HG03280 (cell line): ENCODE results near the gene PDSS2.
A peak's percentile ranks its signal among the peaks of the same experiment; 100 is the strongest.
"Not testable (repeated sequence)": the region's sequence is repeated elsewhere in the genome, so short reads cannot be mapped to it uniquely, and the experiment has no call there.

Source experiments
- ATAC-seq: cut with Tn5 transposase; IDR thresholded peaks from one replicate; pipeline ENCODE4 v1.9.1; 2021; ENCODE audit warnings: mild to moderate bottlenecking, moderate library complexity; ENCODE audit not compliant: unreplicated experiment

PDSS2 gene

DNA sequence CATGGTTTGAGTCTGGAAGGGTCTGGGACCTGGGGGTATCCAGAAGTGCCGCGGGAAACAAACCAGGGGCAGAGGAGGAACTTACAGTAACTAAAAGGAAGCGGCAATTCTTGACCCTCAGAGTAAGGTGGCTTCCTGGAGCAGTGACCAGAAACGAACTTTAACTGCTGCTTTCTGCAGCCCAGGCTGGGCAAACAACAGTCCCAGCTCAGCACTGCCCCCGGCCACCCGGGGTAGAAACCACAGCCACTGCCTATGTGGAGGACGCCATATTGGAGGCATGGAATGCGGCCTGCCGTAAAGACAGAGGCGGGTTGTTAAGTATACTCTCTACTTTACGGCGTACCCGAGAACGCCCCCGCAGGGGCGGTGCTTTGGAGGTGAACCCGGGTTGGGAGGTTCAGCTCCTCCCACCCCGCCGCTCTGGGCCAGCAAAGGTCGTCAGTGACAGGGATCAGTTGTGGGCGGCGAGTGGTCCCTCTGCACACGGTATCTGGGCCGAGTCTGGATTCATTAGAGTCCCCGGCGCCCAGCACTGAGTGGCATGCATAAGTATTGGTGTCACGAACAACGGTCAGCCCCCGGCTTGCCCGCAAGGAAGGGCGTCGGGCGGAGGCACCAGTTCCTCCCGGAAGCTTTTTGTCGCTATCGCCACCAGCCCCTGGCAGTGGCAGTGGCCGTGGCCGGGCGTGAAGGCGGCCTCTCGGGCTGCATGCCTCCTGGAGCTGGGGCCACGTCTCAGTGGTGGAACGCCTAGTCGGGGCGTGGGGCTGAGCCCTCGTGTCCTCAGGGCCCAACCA lies at the start of gene PDSS2:
TSS of gene PDSS2 (minus strand) at position 282 of the 800 bp plus-strand sequence. CDS start at position 3, 279 bp downstream.
- peak; percentile 93 for ATAC-seq

DNA sequence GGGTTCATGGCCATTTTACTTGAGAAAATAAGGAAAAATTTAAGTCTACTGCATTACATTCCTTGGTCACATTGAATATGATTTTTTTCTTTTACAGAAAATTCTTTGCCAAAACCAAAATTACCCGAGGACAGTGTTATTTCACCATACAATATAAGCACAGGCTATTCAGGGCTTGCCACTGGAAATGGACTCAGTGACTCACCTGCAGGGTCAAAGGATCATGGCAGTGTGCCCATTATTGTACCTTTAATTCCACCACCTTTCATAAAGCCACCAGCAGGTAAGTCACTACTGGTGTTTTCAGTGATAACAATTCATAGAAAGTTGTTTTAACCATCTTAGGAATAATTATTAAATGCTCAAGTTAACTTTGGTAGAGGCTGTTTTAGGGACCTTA lies 46.8 kb upstream of the PDSS2 start:
- ATAC-seq: no peak

GRCh38 chr6:107504270-107505026 lies 45.1 kb upstream of the PDSS2 start:
- no peak for ATAC-seq

DNA sequence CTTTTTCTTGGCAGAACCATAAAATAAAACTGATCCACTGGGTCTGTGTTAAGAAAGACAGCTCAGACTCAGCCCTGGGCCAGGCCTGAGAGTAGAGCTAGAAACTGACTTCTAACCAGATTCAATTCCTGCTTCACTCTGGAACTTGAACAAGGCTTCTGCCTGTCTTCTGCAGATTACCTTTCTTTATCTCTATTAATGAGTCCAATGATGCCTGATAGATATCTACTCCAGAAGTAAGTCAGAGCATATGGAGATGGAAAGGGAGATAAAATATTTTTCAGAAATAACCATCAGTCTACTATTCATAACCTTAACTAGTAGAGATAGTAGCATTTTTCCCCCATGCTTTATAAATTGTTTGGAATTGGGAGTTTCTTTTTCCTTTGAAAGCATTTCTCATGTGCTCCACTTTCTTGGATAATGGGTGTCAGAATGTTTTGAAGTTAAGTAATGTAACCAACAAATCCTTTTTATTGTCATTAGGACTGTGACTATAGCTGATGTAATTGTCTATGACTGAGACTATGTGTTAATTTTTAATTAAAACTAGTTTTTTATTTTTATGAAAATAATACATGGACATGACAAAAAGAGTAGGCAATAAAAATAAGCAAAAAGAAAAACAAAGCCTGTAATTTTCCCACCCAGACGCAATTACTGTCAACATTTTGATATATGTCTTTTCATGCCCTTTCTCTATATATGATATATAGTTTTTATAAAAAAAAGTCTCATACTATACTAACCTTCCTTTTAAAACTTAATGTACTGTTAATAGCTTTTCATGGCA lies 37.7 kb upstream of the PDSS2 start:
- ATAC-seq: no peak

GRCh38 chr6:107495971-107496370 lies 36.6 kb upstream of the PDSS2 start:
- ATAC-seq: no peak

GRCh38 chr6:107495196-107495643 lies 35.9 kb upstream of the PDSS2 start:
- ATAC-seq: no peak

GRCh38 chr6:107493158-107494057 lies 34.0 kb upstream of the PDSS2 start:
- ATAC-seq: no peak

DNA sequence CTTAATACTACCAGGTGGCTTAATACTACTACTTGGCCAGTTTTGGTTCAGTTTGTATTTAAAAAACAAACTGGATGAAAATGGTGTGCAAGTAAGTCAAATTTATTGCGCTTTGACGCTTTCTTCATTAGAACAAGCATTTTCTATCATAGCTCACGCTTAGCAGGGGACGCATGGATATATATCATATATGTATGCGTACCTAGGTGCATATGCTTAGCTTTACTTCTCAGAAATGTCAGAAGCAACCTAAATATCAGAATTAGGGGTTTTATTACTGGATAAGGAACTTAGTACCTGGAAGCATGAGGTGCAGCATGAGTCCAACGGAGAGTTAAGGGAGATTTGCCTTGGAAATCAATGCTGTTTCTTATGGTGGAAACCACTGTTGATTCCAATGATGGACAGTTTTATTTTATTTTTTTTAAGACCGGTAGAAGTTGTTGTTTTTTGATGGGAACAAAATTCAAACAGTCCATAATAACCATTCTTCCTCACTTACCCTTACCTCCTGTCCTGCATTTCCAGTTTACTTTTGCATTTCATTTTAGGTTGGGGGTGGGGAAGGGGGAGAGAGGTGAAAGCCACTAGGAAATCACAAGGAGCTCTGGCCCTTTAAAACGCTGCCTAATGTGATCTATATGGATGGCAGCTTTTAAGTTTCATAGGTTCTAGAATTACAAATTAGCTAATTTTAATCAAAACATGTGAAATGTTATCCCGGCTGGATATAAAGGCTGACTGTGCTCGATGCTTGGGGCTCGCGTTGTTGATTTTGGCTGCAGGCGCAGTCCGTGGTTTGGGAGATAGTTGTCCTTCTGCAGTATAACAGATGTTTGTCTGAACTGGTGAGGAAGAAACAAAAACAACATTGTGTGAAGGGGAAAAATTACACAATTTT lies 32.6 kb upstream of the PDSS2 start:
- ATAC-seq: no peak

DNA sequence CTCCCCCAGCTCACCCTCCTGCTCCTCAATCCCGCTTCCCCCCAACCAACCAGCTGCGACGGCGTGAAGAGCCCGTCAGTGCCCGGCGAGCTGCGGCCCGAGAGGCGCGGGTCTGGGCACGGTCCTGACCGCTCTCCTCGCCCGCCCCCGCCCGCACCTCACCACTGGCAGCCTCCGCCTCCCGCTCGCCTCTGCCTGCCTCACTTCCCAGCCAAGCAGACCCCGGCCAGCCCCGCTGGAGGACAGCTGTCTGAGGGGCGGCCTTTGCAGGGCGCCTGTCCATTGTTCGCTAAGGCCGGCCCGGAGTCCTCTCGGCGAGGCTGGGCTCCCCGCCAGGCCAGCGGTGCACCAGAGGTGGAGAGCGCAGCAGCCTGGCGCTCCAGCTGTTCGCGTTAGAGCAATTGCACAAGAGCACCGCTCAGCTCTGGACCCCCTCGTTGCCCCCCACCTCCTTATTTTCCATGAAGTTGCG lies 31.8 kb upstream of the PDSS2 start:
- no peak for ATAC-seq

DNA sequence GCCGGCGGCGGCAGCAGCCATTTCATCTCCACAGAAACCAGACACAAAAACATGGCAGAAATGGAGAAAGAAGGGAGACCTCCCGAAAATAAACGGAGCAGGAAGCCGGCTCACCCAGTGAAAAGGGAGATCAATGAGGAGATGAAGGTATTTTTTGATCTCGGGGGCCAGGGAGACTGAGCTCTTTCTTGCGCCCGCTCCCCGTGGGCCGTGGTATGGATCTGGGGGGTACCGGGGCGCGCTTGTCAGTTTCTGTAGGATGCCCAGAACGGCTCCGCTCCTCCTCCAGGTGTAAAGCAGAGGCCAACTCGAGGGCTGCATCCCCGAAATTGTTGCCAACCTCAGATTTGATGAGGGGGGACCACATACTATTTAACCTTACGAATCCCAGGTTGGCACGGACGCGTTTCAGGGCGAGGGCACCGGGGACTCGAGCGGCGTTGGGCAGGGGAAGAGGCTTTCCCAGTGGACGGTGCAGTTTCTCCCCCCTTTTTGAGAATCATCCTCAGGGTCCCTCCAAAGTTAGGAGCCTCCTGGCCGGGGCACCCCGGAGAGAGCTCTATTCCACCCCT lies 31.3 kb upstream of the PDSS2 start:
- ATAC-seq: no peak

DNA sequence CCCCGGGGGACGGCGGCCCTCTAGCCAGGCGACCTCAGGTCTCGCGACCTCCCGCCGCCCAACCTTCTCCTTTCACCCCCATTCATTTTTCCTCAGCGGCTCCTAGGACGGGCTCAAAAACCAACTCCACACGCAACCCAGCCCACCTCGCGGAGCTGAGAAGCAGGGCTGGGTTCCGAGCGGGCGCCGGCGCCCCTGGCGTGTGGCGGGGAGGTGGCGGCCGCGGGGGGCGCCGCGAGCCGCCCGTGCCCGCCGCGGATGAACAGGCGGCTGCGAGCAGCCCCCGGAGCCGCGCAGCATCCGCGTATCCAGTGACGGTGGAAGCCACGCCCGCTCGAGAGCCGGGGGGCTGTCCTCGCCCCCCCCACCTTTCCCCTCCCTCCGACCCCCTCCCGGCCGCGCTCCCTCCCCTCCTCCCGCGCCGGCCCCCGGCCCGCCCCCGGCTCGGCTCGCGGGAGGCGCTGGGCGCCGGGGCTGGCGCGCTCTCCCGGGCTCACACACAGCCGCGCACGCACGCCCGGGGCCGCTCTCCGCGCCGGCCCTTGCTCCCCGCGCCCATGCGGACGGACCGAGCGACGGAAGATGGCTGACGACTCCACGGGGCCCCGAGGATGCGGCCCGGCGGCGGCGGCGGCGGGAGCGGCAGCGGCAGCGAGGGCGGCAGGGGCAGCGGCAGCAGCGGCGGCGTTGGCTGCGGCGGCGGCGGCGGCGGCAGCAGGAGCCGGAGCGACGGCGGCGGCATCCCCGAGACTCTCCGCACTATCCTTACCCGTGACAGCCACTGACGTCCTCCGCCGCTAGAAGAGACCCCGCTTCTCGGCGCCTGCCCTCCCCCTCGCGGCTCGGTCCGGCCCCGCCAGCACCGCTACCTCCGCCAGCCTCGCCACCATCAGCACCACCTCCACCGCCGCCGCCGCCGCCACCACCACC lies 30.5 kb upstream of the PDSS2 start, which contains the start of gene SOBP:
TSS of gene SOBP (plus strand) at position 482 of the 930 bp plus-strand sequence. CDS start 500 bp downstream, outside the sequence.
- no peak for ATAC-seq

- ATAC-seq: no peak
Measured at GRCh38 chr6:107488875-107489635, 29.7 kb upstream of the PDSS2 start.

GRCh38 chr6:107488174-107488874 lies 29.0 kb upstream of the PDSS2 start:
- no peak for ATAC-seq

DNA sequence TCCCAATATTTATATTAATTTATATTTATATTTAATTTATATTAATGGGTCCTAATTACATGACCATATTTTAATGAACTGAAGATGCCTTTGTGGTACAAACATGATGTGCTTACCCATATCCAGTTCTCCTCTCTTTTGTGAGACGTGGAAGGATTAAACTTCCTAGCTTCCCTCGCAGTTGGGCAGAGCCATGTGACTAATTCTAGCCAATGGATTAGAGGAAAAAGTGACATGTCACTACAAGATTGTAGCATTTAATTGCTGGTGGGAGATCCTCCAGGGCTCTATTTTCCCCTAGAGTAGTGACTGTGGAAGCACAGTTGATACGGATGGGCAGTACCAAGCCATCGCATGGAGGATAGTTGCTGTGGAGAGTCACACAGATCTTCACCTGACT lies 25.8 kb upstream of the PDSS2 start:
- ATAC-seq: no peak

DNA sequence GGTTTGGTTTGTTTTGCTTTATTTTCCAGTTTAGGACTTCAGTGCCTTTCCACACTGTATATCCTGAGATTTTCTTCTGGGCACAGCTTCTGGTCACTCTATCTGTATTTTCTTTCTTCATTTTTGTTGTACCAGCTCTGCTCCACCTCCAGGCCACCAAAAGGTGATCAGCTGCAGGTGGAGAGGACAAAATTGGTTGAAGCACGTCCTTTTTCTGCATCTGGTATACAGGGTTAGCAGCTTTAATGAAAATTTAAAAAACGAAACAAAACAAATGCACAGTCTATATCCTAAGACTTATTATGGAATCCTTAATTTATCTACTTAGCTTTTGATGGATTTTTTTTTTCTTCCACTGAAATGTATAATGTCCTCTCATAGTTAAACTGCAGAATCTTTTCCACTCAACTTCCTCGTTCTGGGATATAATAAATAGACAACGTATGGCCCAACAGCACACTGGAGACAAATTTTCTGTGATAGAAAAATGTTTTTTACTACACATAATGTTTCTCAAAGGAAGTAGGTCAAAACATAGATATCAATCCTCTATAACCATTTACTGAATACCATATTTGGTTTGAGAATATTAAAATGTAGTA lies 19.8 kb upstream of the PDSS2 start:
- ATAC-seq: no peak

DNA sequence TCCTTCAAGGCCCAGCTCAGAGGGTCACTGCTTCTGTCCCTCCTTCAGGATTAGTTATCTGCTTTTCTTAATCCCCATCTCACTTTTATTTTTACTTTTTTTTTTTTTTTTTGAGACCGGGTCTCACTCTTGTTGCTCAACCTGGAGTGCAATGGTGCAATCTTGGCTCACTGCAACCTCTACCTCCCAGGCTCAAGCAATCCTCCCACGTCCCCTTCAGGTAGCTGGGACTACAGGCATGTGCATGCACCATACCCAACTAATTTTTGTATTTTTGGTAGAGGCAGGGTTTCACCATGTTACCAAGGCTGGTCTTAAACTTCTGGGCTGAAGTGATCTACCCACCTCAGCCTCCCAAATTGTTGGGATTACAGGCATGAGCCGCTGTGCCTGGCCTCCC lies 16.5 kb upstream of the PDSS2 start:
- not testable (repeated sequence) for ATAC-seq
